HEK293 (cell line): ENCODE measurements around the gene SNRPD3.
A peak's percentile ranks its signal among the peaks of the same experiment; 100 is the strongest.

Experiments
- CTCF ChIA-PET: fragments of 350-600 bp; formaldehyde crosslinking; extraction: SDS; loops from one replicate; lab custom pipeline; 2021; ENCODE audit warnings: antibody characterized with exemption; lab: Yijun Ruan, JAX
- POLR2A ChIA-PET: fragments of 300-600 bp; formaldehyde crosslinking; extraction: SDS; loops from one replicate; lab custom pipeline; 2020; ENCODE audit warnings: antibody characterized with exemption, inconsistent platforms; lab: Yijun Ruan, JAX
- H3K27ac ChIP-seq: fragments of 200-500 bp; sonication (Bioruptor generic); 2 replicates; pipeline ENCODE4 v1.5.1; 2014; ENCODE audit warnings: low read depth, low read length, control low read depth, inconsistent platforms; ENCODE audit errors: extremely low read depth
- H3K36me3 ChIP-seq, 2 experiments: fragments of 200-500 bp in 1 of 2; sonication (Bioruptor generic) in 1 of 2; 1 replicate in 1 of 2; 2 replicates in 1 of 2; pipeline ENCODE4 v1.5.1; 2014 to 2017; ENCODE audit warnings: inconsistent platforms in 2 of 2, low read length in 2 of 2; ENCODE audit not compliant: control insufficient read depth in 2 of 2, insufficient read depth in 1 of 2
- H3K4me1 ChIP-seq: fragments of 200-500 bp; sonication (Bioruptor generic); 2 replicates; pipeline ENCODE4 v1.5.1; 2014; ENCODE audit warnings: mild to moderate bottlenecking, low read length, inconsistent platforms; ENCODE audit not compliant: control insufficient read depth, insufficient read depth
- H3K4me3 ChIP-seq: 2 replicates; pipeline ENCODE4 v1.5.1; 2011; ENCODE audit warnings: low read depth, mild to moderate bottlenecking, control low read depth, low read length, moderate library complexity
- H3K9me3 ChIP-seq: fragments of 200-500 bp; sonication (Bioruptor generic); 2 replicates; pipeline ENCODE4 v1.5.1; 2014; ENCODE audit warnings: low read depth, low read length, inconsistent platforms; ENCODE audit not compliant: control insufficient read depth, insufficient read depth
- BCL6B ChIP-seq: fragments of 450-650 bp; formaldehyde crosslinking; IDR thresholded peaks from 2 replicates; pipeline ENCODE4 v1.5.1; 2017; ENCODE audit warnings: missing biosample characterization, missing genetic modification characterization
- HOXA7 ChIP-seq: sonication (generic); formaldehyde crosslinking; IDR thresholded peaks from 2 replicates; pipeline ENCODE4 v1.8.1; 2022; ENCODE audit warnings: missing genetic modification reagents, borderline replicate concordance
- HOXC10 ChIP-seq: sonication (generic); formaldehyde crosslinking; IDR thresholded peaks from 2 replicates; pipeline ENCODE4 v1.8.1; 2023; ENCODE audit warnings: mild to moderate bottlenecking, missing genetic modification reagents
- MYNN ChIP-seq: fragments of 450-650 bp; formaldehyde crosslinking; IDR thresholded peaks from 2 replicates; pipeline ENCODE4 v1.5.1; 2016; ENCODE audit warnings: missing biosample characterization, missing genetic modification characterization, borderline replicate concordance
- PATZ1 ChIP-seq: fragments of 450-650 bp; formaldehyde crosslinking; IDR thresholded peaks from 2 replicates; pipeline ENCODE4 v1.5.1; 2016; ENCODE audit warnings: missing biosample characterization, missing genetic modification characterization
- REPIN1 ChIP-seq: fragments of 450-650 bp; formaldehyde crosslinking; IDR thresholded peaks from 2 replicates; pipeline ENCODE4 v1.5.1; 2017; ENCODE audit warnings: missing biosample characterization, missing genetic modification characterization, low read depth
- WT1 ChIP-seq: fragments of 450-650 bp; formaldehyde crosslinking; IDR thresholded peaks from 2 replicates; pipeline ENCODE4 v1.5.1; 2016; ENCODE audit warnings: missing biosample characterization, missing genetic modification characterization
- ZBTB10 ChIP-seq: fragments of 450-650 bp; formaldehyde crosslinking; IDR thresholded peaks from 2 replicates; pipeline ENCODE4 v1.5.1; 2016; ENCODE audit warnings: missing biosample characterization, missing genetic modification characterization
- ZBTB17 ChIP-seq: fragments of 450-650 bp; formaldehyde crosslinking; IDR thresholded peaks from 2 replicates; pipeline ENCODE4 v1.5.1; 2016; ENCODE audit warnings: missing biosample characterization, missing genetic modification characterization
- ZEB2 ChIP-seq: fragments of 450-650 bp; formaldehyde crosslinking; IDR thresholded peaks from 2 replicates; pipeline ENCODE4 v1.5.1; 2016; ENCODE audit warnings: missing biosample characterization, missing genetic modification characterization
- ZFHX2 ChIP-seq: fragments of 450-650 bp; formaldehyde crosslinking; conservative IDR thresholded peaks from 2 replicates; pipeline ENCODE4 v1.5.1; 2016; ENCODE audit warnings: missing biosample characterization, missing genetic modification characterization
- ZNF121 ChIP-seq: fragments of 450-650 bp; formaldehyde crosslinking; IDR thresholded peaks from 2 replicates; pipeline ENCODE4 v1.5.1; 2016; ENCODE audit warnings: missing biosample characterization, missing genetic modification characterization
- ZNF16 ChIP-seq: fragments of 450-650 bp; formaldehyde crosslinking; IDR thresholded peaks from 2 replicates; pipeline ENCODE4 v1.5.1; 2016; ENCODE audit warnings: low read depth, missing biosample characterization, missing genetic modification characterization
- ZNF19 ChIP-seq: fragments of 450-650 bp; formaldehyde crosslinking; IDR thresholded peaks from 2 replicates; pipeline ENCODE4; 2016; ENCODE audit warnings: missing biosample characterization, missing genetic modification characterization, low read depth
- ZNF23 ChIP-seq: fragments of 450-650 bp; formaldehyde crosslinking; IDR thresholded peaks from 2 replicates; pipeline ENCODE4 v1.5.1; 2016; ENCODE audit warnings: missing biosample characterization, missing genetic modification characterization, borderline replicate concordance
- ZNF24 ChIP-seq: fragments of 450-650 bp; formaldehyde crosslinking; IDR thresholded peaks from 2 replicates; pipeline ENCODE4 v1.5.1; 2016; ENCODE audit warnings: missing biosample characterization, missing genetic modification characterization
- ZNF292 ChIP-seq: fragments of 450-650 bp; formaldehyde crosslinking; IDR thresholded peaks from 2 replicates; pipeline ENCODE4 v1.5.1; 2016; ENCODE audit warnings: low read depth, missing biosample characterization, missing genetic modification characterization, borderline replicate concordance
- ZNF302 ChIP-seq: fragments of 450-650 bp; formaldehyde crosslinking; IDR thresholded peaks from 2 replicates; pipeline ENCODE4 v1.5.1; 2016; ENCODE audit warnings: missing biosample characterization, missing genetic modification characterization, low read depth
- ZNF391 ChIP-seq: fragments of 450-650 bp; formaldehyde crosslinking; IDR thresholded peaks from 2 replicates; pipeline ENCODE4 v1.5.1; 2016; ENCODE audit warnings: low read depth, missing biosample characterization, missing genetic modification characterization, borderline replicate concordance
- ZNF404 ChIP-seq: fragments of 450-650 bp; formaldehyde crosslinking; IDR thresholded peaks from 2 replicates; pipeline ENCODE4 v1.5.1; 2017; ENCODE audit warnings: missing biosample characterization, missing genetic modification characterization
- ZNF529 ChIP-seq: fragments of 450-650 bp; formaldehyde crosslinking; IDR thresholded peaks from 2 replicates; pipeline ENCODE4 v1.5.1; 2017; ENCODE audit warnings: missing genetic modification characterization, missing biosample characterization; ENCODE audit not compliant: insufficient replicate concordance
- ZNF530 ChIP-seq: fragments of 450-650 bp; formaldehyde crosslinking; IDR thresholded peaks from 2 replicates; pipeline ENCODE4 v1.5.1; 2016; ENCODE audit warnings: low read depth, missing biosample characterization, missing genetic modification characterization
- ZNF629 ChIP-seq: fragments of 450-650 bp; formaldehyde crosslinking; IDR thresholded peaks from 2 replicates; pipeline ENCODE4 v1.5.1; 2017; ENCODE audit warnings: missing biosample characterization, missing genetic modification characterization
- ZNF654 ChIP-seq: fragments of 450-650 bp; formaldehyde crosslinking; IDR thresholded peaks from 2 replicates; pipeline ENCODE4 v1.5.1; 2016; ENCODE audit warnings: low read depth, missing biosample characterization, missing genetic modification characterization
- ZNF664 ChIP-seq: fragments of 450-650 bp; formaldehyde crosslinking; IDR thresholded peaks from 2 replicates; pipeline ENCODE4 v1.5.1; 2016; ENCODE audit warnings: missing biosample characterization, missing genetic modification characterization
- ZNF677 ChIP-seq: fragments of 450-650 bp; IDR thresholded peaks from 2 replicates; pipeline ENCODE4 v1.5.0; 2018; ENCODE audit warnings: missing biosample characterization, mild to moderate bottlenecking, missing genetic modification characterization, moderate library complexity
- ZNF777 ChIP-seq: fragments of 450-650 bp; formaldehyde crosslinking; IDR thresholded peaks from 2 replicates; pipeline ENCODE4 v1.5.1; 2017; ENCODE audit warnings: missing biosample characterization, missing genetic modification characterization, borderline replicate concordance

SNRPD3 gene

GRCh38 chr22:24565077-24565476, 9.3 kb downstream of the SNRPD3 start (continued):
- no peak for TF ChIP-seq ZBTB10 (tag by site-specific recombination)
- TF ChIP-seq ZNF24 (tag by site-specific recombination): no peak

DNA sequence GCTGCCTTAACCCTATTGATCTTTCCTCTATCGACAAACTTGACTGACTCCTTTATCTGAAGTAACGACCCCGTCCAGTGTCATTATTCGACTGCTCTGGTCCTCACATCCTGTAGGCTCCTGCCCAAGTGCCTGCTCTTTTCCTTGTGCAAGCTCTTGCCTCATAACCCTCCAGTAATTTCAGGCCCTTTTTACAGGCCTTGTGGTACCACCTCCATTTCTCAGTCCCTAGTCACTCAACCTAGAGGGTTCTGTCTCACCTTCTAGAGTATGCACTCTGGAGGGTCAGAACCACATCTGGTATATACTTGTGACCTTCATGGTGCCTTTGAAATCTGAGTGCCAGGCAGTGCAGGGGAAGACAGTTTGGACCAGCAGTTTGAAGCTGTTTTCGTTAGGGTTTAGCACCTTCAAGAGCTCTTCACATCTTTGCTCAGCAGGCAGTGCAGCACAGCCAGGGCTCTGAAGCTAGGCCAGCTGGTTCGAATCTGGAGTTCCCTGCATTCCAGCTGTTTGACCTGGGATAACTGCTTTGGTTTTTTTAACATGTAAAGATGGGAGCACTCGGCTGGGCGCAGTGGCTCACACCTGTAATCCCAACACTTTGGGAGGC, 11.2 kb downstream of the SNRPD3 start:
- peak overlapping the region; percentile 5; the same call in 1 of the 2 replicates for H3K27ac ChIP-seq
- no peak overlapping the region for H3K4me3 ChIP-seq
- no peaks in the 10 kb centered on the region for H3K9me3 ChIP-seq
- H3K4me1 ChIP-seq: no peaks in the 10 kb centered on the region
- POLR2A ChIA-PET: interaction anchor here (2.2 kb wide), 1 partner anchor 12 kb away, joined by 6 read pairs; the partner anchor contains the start of gene GUCD1
- peaks cover 69 to 96% of the 10 kb centered on the region in 2 experiments for H3K36me3 ChIP-seq
- no peak for TF ChIP-seq ZNF302 (tag by site-specific recombination)
- peak; percentile 83 for TF ChIP-seq ZBTB17 (tag by site-specific recombination)
- no peak for TF ChIP-seq PATZ1 (tag by site-specific recombination)
- TF ChIP-seq ZNF629: no peak
- TF ChIP-seq HOXA7 (CRISPR knock-in tag): no peak
- CTCF ChIA-PET: no interaction called here

GRCh38 chr22:24567668-24568067, 11.9 kb downstream of the SNRPD3 start:
- POLR2A ChIA-PET: interaction anchor here (2.2 kb wide), 1 partner anchor 13 kb away, joined by 6 read pairs; the partner anchor contains the start of gene GUCD1
- H3K9me3 ChIP-seq: no peaks in the 10 kb centered on the region
- H3K4me3 ChIP-seq: no peak overlapping the region
- TF ChIP-seq ZNF777 (tag by site-specific recombination): no peak
- TF ChIP-seq ZNF530 (tag by site-specific recombination): no peak
- no peak for TF ChIP-seq HOXC10 (CRISPR knock-in tag)
- TF ChIP-seq ZNF664 (tag by site-specific recombination): no peak
- no peak for TF ChIP-seq ZNF23 (tag by site-specific recombination)
- no peak for TF ChIP-seq ZFHX2 (tag by site-specific recombination)
- TF ChIP-seq MYNN (tag by site-specific recombination): no peak
- no peak for TF ChIP-seq WT1 (tag by site-specific recombination)
- no peak for TF ChIP-seq ZNF121 (tag by site-specific recombination)
- TF ChIP-seq ZNF292 (tag by site-specific recombination): no peak
- no peak for TF ChIP-seq ZNF391 (tag by site-specific recombination)
- no peak for TF ChIP-seq ZNF19 (tag by site-specific recombination)
- no peak for TF ChIP-seq ZNF529 (tag by site-specific recombination)
- TF ChIP-seq ZNF654: no peak
- no peak for TF ChIP-seq REPIN1 (tag by site-specific recombination)
- TF ChIP-seq ZNF677 (tag by site-specific recombination): no peak
- no peak for TF ChIP-seq BCL6B (tag by site-specific recombination)
- TF ChIP-seq ZEB2 (tag by site-specific recombination): no peak
- no peak for TF ChIP-seq ZNF404
- no peak for TF ChIP-seq ZNF16 (tag by site-specific recombination)
- H3K36me3 ChIP-seq: peaks cover 68 to 96% of the 10 kb centered on the region in 2 experiments
- no peaks in the 10 kb centered on the region for H3K4me1 ChIP-seq
- no peak overlapping the region for H3K27ac ChIP-seq
- CTCF ChIA-PET: no interaction called here
